ENCODE measurements around the gene KHK.
"Not testable (repeated sequence)": the region's sequence is repeated elsewhere in the genome, so short reads cannot be mapped to it uniquely, and the experiment has no call there.

The KHK gene

GRCh38 chr2:27060323-27060722 lies 26.2 kb upstream of the KHK start:
- no peak for DNase-seq

GRCh38 chr2:27065128-27065527 lies 21.4 kb upstream of the KHK start:
- DNase-seq = no peak

GRCh38 chr2:27067385-27067784 lies 19.2 kb upstream of the KHK start:
- no peak for DNase-seq

GRCh38 chr2:27069436-27069835 lies 17.1 kb upstream of the KHK start:
- DNase-seq = no peak

GRCh38 chr2:27069961-27070618 lies 16.5 kb upstream of the KHK start:
- no peak for DNase-seq

- no peak for DNase-seq
Measured at GRCh38 chr2:27070653-27071276, 15.8 kb upstream of the KHK start.

- DNase-seq = peak; percentile 92
Measured at GRCh38 chr2:27071277-27071989, 15.1 kb upstream of the KHK start, which contains the start of gene OST4. Gene OST4, minus strand, starts transcription at chr2:27071654.

GRCh38 chr2:27071990-27072830 lies 14.4 kb upstream of the KHK start:
- DNase-seq = peak; percentile 44

- no peak for DNase-seq
Measured at GRCh38 chr2:27072920-27073319, 13.7 kb upstream of the KHK start.

GRCh38 chr2:27073782-27074181 lies 12.8 kb upstream of the KHK start:
- no peak for DNase-seq

- peak; percentile 35 for DNase-seq
Measured at GRCh38 chr2:27074738-27075565, 11.6 kb upstream of the KHK start.

GRCh38 chr2:27075566-27075871 lies 11.1 kb upstream of the KHK start:
- not testable (repeated sequence) for DNase-seq

- DNase-seq = no peak
Measured at GRCh38 chr2:27076323-27076722, 10.2 kb upstream of the KHK start.

- no peak for DNase-seq
Measured at GRCh38 chr2:27077231-27077630, 9.3 kb upstream of the KHK start.

GRCh38 chr2:27078267-27079194 lies 8.0 kb upstream of the KHK start, which contains the start of gene EMILIN1:
Gene EMILIN1, plus strand, starts transcription at chr2:27078615. Its CDS starts 451 bp downstream, at chr2:27079066.
- DNase-seq = no peak

GRCh38 chr2:27079233-27080139 lies 7.1 kb upstream of the KHK start:
- DNase-seq = no peak

GRCh38 chr2:27080140-27080469 lies 6.5 kb upstream of the KHK start:
- DNase-seq = no peak

GRCh38 chr2:27080603-27080936 lies 6.0 kb upstream of the KHK start:
- DNase-seq = no peak

- no peak for DNase-seq
Measured at GRCh38 chr2:27081984-27082772, 4.4 kb upstream of the KHK start.
